ENCODE measurements around the gene CENPT.
"Not testable (repeated sequence)": the region's sequence is repeated elsewhere in the genome, so short reads cannot be mapped to it uniquely, and the experiment has no call there.

Gene CENPT

GRCh38 chr16:67868290-67868689 is 20.8 kb upstream of the CENPT start:
- DNase-seq (ENCODE audit: extremely low read depth, insufficient read length): no peak
- TF ChIP-seq CTCF (IDR thresholded peaks at IDR 0.05; ENCODE audit: insufficient read depth, low read length, poor library complexity, severe bottlenecking): no peak
- no peak overlapping the region for H3K4me3 ChIP-seq (replicated peaks; ENCODE audit: low read depth, low read length)
- H3K36me3 ChIP-seq (ENCODE audit: control insufficient read depth, insufficient read depth, low read length): peaks cover 12% of the 10 kb centered on the region
- H3K27me3 ChIP-seq (replicated peaks; ENCODE audit: control insufficient read depth, insufficient read depth, low read length): no peaks in the 10 kb centered on the region

GRCh38 chr16:67865318-67865717 is 17.8 kb upstream of the CENPT start:
- DNase-seq (ENCODE audit: extremely low read depth, insufficient read length): no peak

GRCh38 chr16:67864594-67864993 is 17.1 kb upstream of the CENPT start:
- TF ChIP-seq CTCF (IDR thresholded peaks at IDR 0.05; ENCODE audit: insufficient read depth, low read length, poor library complexity, severe bottlenecking): no peak
- H3K36me3 ChIP-seq (ENCODE audit: control insufficient read depth, insufficient read depth, low read length): peaks cover 13% of the 10 kb centered on the region
- H3K4me3 ChIP-seq (replicated peaks; ENCODE audit: low read depth, low read length): no peak overlapping the region
- H3K27me3 ChIP-seq (replicated peaks; ENCODE audit: control insufficient read depth, insufficient read depth, low read length): no peaks in the 10 kb centered on the region
- no peak for DNase-seq (ENCODE audit: extremely low read depth, insufficient read length)

More at GRCh38 chr16:67865318-67865717, 17.8 kb upstream of the CENPT start:
- Histone ChIP-seq H3K27me3 (replicated peaks; ENCODE audit: control insufficient read depth, insufficient read depth, low read length) (no peaks in the 10 kb centered on the region), H3K4me3 (replicated peaks; ENCODE audit: low read depth, low read length) (no peak overlapping the region), H3K36me3 (ENCODE audit: control insufficient read depth, insufficient read depth, low read length) (peaks cover 13% of the 10 kb centered on the region)
- peak; percentile 54 for TF ChIP-seq CTCF (IDR thresholded peaks at IDR 0.05; ENCODE audit: insufficient read depth, low read length, poor library complexity, severe bottlenecking)

- H3K36me3 ChIP-seq (ENCODE audit: control insufficient read depth, insufficient read depth, low read length): peaks cover 13% of the 10 kb centered on the region
- DNase-seq (ENCODE audit: extremely low read depth, insufficient read length); H3K27me3 ChIP-seq (replicated peaks; ENCODE audit: control insufficient read depth, insufficient read depth, low read length); H3K4me3 ChIP-seq (replicated peaks; ENCODE audit: low read depth, low read length): not testable (repeated sequence)
These were observed 16.6 kb upstream of the CENPT start for GRCh38 chr16:67864044-67864443.

- TF ChIP-seq CTCF (IDR thresholded peaks at IDR 0.05; ENCODE audit: insufficient read depth, low read length, poor library complexity, severe bottlenecking): no peak
- Histone ChIP-seq H3K27me3 (replicated peaks; ENCODE audit: control insufficient read depth, insufficient read depth, low read length) (no peaks in the 10 kb centered on the region), H3K36me3 (ENCODE audit: control insufficient read depth, insufficient read depth, low read length) (peaks cover 9% of the 10 kb centered on the region), H3K4me3 (replicated peaks; ENCODE audit: low read depth, low read length) (no peak overlapping the region)
- no peak for DNase-seq (ENCODE audit: extremely low read depth, insufficient read length)
These were observed 15.4 kb upstream of the CENPT start for GRCh38 chr16:67862623-67863583.

GRCh38 chr16:67861877-67862276 is 14.4 kb upstream of the CENPT start:
- no peak for DNase-seq (ENCODE audit: extremely low read depth, insufficient read length)
- Histone ChIP-seq H3K27me3 (replicated peaks; ENCODE audit: control insufficient read depth, insufficient read depth, low read length) (no peaks in the 10 kb centered on the region), H3K36me3 (ENCODE audit: control insufficient read depth, insufficient read depth, low read length) (peaks cover 7% of the 10 kb centered on the region), H3K4me3 (replicated peaks; ENCODE audit: low read depth, low read length) (no peak overlapping the region)
- TF ChIP-seq CTCF (IDR thresholded peaks at IDR 0.05; ENCODE audit: insufficient read depth, low read length, poor library complexity, severe bottlenecking): no peak

Measured in GM06990 (cell line).